Hematopoietic multipotent progenitor cell treated with erythropoietin and hydrocortisone succinate and interleukin-3 and kit ligand, for 6 days (in vitro differentiated cells): ENCODE results near the gene ZNF511.

Source experiments
- DNase-seq: peaks from one replicate; pipeline ENCODE4 v3.0.0-alpha.2; 2015

ZNF511 gene

DNA sequence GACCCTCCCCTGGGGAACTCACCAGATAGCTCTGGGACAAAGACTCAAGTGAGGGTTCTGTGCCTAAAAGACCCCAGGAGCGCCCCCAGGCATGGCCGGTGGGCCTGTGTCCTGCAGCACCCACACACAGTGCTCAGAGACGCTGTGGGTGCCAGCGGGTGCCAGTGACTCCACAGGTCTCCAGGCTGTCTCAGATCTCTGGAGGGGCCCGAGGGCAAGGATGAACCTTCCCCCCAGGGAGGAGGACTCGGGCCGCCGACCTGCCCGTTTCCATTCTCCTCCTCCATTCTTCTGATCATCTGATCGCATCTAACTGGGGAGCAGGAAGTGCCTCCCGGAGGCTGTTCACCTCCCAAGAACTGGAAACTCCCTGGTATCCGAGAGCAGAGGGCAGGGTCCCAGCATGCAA lies 33.0 kb upstream of the ZNF511 start:
- DNase-seq = peak; percentile 72

- no peak for DNase-seq
Observed at GRCh38 chr10:133276100-133276434, 32.6 kb upstream of the ZNF511 start.

DNA sequence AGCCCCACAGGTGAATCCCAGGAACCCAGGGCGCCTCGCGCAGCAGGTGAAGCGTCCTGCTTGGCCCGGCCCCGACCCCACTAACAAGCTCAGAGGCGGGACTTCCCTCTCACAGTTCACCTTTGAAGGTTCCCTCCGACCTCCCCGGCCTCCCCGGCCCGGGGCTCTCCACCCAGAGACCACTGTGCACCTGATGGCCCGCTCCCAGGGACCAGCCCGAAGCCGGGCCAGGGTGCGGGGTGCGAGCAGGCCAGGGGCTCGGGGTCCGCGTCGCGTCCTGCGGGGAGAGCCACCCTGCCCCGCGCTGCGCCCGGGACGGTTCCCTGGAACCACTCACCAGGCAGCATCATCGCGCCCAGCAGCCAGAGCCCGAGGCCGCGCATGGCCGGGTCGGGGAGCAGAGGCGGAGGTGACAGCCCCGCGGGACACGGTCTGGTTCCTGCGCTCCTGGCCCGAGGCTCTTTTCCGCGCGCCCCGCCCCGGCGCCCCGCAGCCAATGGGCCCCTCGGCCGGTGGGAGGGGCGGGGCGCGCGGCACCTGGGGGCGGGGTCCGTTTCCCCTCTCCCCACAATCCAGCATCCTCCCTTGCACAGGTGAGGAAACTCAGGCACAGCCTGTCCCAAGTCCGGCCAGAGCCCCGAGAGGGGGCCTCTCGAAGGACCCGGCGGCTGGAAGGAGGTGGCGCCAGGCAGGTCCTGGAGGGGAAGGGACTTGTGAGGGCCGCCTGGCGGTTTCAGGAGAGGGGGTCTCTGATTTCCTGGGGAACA lies 32.1 kb upstream of the ZNF511 start, which contains the start of gene ADAM8:
Gene ADAM8, minus strand, starts transcription at position 434 of the 767 bp plus-strand sequence. Its CDS starts 51 bp downstream, at position 383.
- DNase-seq = peak; percentile 73

DNA sequence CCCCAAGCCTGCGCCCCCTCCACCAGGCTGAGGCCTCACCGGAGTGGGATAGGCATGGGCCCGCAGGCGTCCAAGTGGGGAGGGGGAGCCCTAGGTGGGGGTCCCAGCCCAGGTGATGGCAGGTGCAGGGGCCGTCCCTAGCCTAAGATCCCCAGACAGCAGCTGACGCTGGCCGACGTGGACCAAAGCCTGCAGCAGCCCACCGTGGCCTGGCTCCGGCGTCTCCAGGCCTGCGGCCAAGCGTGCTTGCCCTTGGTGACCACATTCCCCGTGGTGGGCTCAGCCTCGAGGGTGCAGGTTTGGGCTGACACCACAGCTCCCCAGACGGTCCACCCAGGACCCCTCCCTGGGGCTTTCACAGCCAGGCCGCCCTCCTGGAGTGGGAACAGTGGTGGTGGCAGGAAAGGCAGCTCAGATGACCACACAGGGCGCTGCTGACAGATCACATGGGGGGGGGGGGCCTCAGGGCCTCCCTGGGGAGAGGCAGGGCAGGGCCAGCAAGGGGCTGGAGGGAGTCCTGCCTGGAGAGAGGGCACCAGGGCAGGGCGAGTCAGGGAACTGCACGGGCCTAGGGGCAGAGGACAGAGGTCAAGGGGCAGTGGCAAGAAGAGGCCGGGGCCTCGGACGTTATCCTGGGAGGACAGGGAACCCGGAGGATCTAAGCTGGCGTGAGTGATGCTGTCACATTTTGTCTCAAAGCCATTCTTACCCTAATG lies 31.3 kb upstream of the ZNF511 start:
- no peak for DNase-seq

GRCh38 chr10:133277993-133278576 lies 30.6 kb upstream of the ZNF511 start:
- DNase-seq = peak; percentile 39

DNA sequence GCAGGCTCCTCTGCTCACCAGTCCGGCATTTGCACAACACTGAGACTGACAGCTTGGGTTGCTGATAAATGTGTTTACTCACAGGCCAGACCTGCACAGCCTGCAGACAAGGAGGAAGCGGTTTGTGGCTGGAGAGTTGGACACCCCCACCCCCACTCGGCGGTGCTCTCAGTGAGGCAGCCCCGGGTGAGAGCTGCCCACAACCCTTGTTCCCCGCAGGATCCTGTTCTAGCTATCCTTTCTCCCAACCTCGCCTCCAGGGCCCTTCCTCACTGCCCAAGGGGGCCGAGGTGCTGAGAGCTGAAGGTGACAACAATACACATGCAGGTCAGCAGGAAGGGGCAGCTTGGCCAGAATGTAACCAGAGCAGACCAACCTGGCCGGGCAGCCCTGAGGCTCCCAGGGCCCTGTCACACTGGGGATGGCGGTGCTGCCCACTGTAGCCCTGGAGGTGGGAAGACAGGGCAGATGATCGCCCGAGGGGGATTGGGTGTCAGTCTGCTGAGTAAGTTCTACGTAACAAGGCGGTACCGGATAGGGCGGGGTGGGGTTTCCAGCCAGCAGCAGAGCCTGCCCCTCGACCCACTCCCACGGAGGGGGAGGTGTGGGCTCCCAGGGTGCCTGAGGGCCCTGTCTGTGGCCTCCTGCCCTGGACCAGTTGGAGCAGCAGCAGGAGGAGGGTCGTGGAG lies 30.0 kb upstream of the ZNF511 start:
- peak; percentile 94 for DNase-seq

DNA sequence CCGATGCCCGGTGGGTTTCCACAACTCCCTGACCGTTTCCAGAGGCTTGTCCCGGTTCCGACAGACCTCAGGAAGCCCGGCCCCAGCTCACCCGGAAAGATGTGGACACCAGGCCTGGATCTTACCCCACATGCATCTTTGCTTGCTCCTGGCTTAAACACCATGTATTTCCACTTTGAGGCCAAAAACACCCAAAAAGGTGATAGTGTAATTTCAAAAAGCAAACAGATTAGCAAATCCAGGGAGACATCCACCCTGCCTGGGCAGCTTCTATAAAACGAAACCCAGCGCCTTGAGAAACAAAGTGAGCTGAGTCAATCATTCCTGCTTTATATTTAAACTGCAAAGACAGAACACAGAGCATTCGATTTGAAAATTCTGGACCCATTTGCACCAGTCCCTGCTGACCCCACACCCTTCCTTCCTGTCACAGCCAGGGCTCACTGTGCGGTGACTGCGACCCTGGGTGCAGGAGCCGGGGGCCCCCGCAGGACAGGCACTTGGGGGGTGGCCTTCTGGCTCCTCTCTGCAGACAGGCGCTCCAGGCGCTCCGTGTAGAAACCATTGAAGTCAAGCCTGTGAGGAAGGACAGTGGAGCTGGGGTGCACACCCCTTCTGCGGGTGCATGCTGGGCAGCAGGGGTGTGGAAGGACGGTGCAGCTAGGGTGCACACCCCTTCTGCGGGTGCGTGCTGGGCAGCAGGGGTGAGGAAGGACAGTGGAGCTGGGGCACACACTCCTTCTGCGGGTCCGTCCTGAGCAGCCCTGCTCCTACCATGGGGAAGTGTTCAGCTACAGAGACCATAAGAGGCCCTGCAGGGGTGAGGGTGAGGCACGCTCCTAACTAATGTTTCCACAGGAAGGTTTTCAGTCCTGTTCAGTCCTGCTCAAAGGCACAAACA lies 29.1 kb upstream of the ZNF511 start:
- DNase-seq = peak; percentile 67

- no peak for DNase-seq
Observed at GRCh38 chr10:133280391-133281059, 28.2 kb upstream of the ZNF511 start.

- no peak for DNase-seq
Observed at GRCh38 chr10:133281084-133281483, 27.6 kb upstream of the ZNF511 start.

- DNase-seq = no peak
Observed at GRCh38 chr10:133281628-133282372, 26.9 kb upstream of the ZNF511 start.

DNA sequence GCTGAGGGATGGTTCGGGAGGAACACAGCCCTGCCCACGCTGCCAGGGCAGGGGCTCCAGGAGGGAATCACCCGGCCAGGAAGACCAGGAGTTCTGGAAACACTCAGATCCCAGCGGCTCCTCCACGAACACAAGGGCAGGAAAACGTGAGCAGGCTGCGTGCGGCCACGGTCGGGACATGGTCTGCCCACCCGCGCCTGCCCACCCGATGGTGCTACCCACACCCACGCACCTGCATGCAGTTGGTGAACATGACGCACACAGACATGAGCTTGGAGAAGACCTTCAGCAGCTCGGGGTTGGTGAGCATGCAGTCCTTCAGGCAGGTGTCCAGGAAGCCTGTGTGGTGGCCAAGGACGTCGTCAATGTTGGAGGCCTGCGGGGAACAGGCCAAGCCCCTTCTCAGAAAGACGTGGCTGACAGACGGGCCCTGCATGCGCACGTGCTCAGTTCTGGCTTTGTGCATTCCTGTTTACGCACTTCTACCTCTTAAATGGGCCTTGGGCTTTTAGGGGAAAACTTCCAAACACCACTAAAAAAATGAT lies 25.8 kb upstream of the ZNF511 start:
- DNase-seq = no peak

DNA sequence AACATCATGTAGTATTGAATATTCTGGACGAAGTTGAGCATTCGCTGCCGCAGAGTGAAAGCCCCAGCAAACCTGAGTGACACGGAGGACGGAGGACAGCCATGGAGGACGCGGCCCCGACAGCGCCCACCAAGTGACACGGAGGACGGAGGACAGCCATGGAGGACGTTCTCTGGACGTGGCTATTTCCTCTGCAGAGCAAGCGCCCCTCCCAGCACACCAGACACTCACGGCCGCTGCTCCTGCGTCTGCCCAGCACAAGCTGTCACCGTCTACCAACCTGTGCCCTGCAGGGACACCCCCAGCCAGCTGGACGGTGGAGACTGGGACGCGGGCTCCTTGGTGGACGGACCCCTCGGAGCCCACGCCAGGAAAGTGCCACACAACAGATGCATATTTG lies 24.8 kb upstream of the ZNF511 start:
- DNase-seq = no peak

DNA sequence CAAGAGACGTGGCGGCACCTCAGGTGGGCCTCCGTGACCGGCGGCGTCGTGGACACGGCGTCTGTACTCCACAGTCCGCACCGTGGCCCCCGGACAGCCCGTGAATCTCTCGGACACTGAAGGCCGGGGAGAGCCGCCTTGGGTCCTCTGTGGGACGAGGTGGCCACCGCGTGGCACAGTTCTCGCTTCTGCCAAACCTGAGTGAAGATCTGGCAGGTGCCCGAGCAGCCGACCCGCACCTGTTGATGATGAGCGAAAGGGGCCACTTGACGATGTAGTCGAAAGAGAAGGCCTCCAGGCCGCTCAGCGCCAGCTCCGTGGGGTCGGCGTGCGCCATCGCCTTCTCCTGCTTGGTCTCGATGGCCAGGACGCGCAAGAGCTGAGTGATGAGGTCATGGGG lies 23.5 kb upstream of the ZNF511 start:
- no peak for DNase-seq

DNA sequence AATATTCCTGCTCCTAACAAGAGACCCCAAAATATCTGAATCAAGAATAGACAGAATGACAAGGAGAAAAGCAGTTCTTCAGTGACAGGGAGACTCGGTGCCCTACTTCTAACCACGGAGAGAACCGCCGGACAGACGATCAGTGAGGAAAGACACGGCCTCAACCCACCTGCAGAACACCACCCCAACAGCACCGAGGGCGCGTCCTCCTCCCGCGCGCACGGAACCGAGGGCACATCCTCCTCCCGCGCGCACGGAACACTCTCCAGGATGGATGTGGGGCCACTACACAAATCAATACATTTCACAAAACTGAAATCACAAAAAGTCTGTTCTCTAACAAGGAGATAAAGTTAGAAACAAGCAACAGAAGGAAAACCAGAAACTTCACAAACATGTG lies 22.3 kb upstream of the ZNF511 start:
- DNase-seq = no peak

GRCh38 chr10:133287832-133288500 lies 20.7 kb upstream of the ZNF511 start:
- no peak for DNase-seq

- DNase-seq = no peak
Observed at GRCh38 chr10:133289761-133290160, 19.0 kb upstream of the ZNF511 start.

- DNase-seq = no peak
Observed at GRCh38 chr10:133292919-133293809, 15.6 kb upstream of the ZNF511 start.

- DNase-seq = no peak
Observed at GRCh38 chr10:133293810-133294119, 14.9 kb upstream of the ZNF511 start.

DNA sequence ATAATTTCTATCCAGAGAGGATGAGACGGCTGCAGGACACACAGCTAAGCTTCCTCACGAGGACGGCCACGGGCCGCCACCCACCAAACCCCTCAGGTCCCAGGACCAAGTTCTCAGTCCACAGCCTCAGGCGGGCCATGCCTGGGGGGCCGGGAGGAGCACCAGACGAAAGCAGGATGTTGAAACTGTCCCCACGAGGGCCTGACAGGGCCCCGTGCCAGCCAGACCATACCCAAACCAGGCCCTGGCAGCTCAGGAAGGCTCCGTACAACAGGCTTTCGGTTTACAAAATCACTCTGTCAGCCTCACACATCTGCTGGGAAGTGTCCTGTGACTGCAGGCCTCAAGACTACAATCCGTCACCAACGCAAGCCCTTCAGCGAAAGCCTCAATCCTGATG lies 14.5 kb upstream of the ZNF511 start:
- no peak for DNase-seq
